ENCODE results near the gene CCDC149.

CCDC149 gene

GRCh38 chr4:24772061-24772705 lies 140.7 kb downstream of the CCDC149 start:
- DNase-seq, result no peak

GRCh38 chr4:24771241-24771640 lies 141.6 kb downstream of the CCDC149 start:
- no peak for DNase-seq

- no peak for DNase-seq
Observed at GRCh38 chr4:24770667-24771066, 142.2 kb downstream of the CCDC149 start.

- DNase-seq, result no peak
Observed at GRCh38 chr4:24770032-24770584, 142.7 kb downstream of the CCDC149 start.

GRCh38 chr4:24769571-24769970 lies 143.3 kb downstream of the CCDC149 start:
- no peak for DNase-seq

GRCh38 chr4:24768604-24769003 lies 144.2 kb downstream of the CCDC149 start:
- DNase-seq, result no peak

- no peak for DNase-seq
Observed at GRCh38 chr4:24768006-24768405, 144.8 kb downstream of the CCDC149 start.

- no peak for DNase-seq
Observed at GRCh38 chr4:24765376-24765988, 147.4 kb downstream of the CCDC149 start.

- DNase-seq, result no peak
Observed at GRCh38 chr4:24764345-24764744, 148.5 kb downstream of the CCDC149 start.

- no peak for DNase-seq
Observed at GRCh38 chr4:24763631-24764297, 149.1 kb downstream of the CCDC149 start.
